GM12878 (cell line): Measurements from ENCODE around the gene HIBCH. TPM values are rescaled to one million over a fixed set of nuclear protein-coding genes. Genes with fewer than 3 reads are reported as not detected.
A peak's percentile ranks its signal among the peaks of the same experiment; 100 is the strongest.

Experiments
- ATAC-seq: fragments of 200-7000 bp; cut with Tn5 transposase; 3 replicates; pipeline ENCODE4 v1.9.1; 2020; ENCODE audit warnings: mild to moderate bottlenecking, moderate library complexity
- BruUV-seq: library from RNA; stranded (reverse); fragments of 400-500 nt; replicated peaks from 2 replicates; lab custom pipeline; 2021; lab: Mats Ljungman, UMichigan
- CTCF ChIA-PET: fragments of 300-600 bp; sonication (Branson Sonifier 250); formaldehyde crosslinking; extraction: SDS; loops from one replicate; lab custom pipeline; 2021; ENCODE audit warnings: inconsistent platforms; lab: Yijun Ruan, JAX
- POLR2A ChIA-PET: fragments of 350-600 bp; formaldehyde crosslinking; extraction: SDS; loops from one replicate; lab custom pipeline; 2021; ENCODE audit warnings: inconsistent platforms; lab: Charles Lee
- RAD21 ChIA-PET: fragments of 300-600 bp; sonication (Branson Sonifier 250); formaldehyde crosslinking; loops from one replicate; lab custom pipeline; 2023; ENCODE audit warnings: antibody characterized with exemption; ENCODE audit not compliant: unreplicated experiment; lab: Charles Lee
- SMC1A ChIA-PET: fragments of 300-600 bp; sonication (Branson Sonifier 250); formaldehyde crosslinking; loops from one replicate; lab custom pipeline; 2023; ENCODE audit not compliant: unreplicated experiment, uncharacterized antibody; lab: Charles Lee
- DNase-seq: peaks from one replicate; pipeline ENCODE4 v3.0.0-alpha.2; 2011; ENCODE audit warnings: low read depth, low spot score
- FAIRE-seq: peaks from 3 replicates; lab custom pipeline; 2011; peaks lifted over from hg19 to GRCh38; lab: Jason Lieb, UNC
- H2AFZ ChIP-seq: 2 replicates; pipeline ENCODE4 v1.6.0; 2011; ENCODE audit warnings: low read depth, low read length, control low read depth; ENCODE audit not compliant: control insufficient read depth
- H3K27ac ChIP-seq: 2 replicates; pipeline ENCODE4 v1.5.1; 2011; ENCODE audit warnings: control low read depth; ENCODE audit not compliant: control insufficient read depth, insufficient read depth
- H3K27me3 ChIP-seq, 2 experiments: replicated peaks in 1 of 2; 2 replicates each; pipeline versions ENCODE4 v1.6.0 to v1.6.1; 2011; ENCODE audit warnings: low read length in 1 of 2; ENCODE audit not compliant: control insufficient read depth in 2 of 2, insufficient read depth in 2 of 2
- H3K36me3 ChIP-seq, 2 experiments: 2 replicates each; pipeline ENCODE4 v1.5.1; 2011; ENCODE audit warnings: low read length in 1 of 2; ENCODE audit not compliant: control insufficient read depth in 2 of 2, insufficient read depth in 2 of 2
- H3K4me1 ChIP-seq: 2 replicates; pipeline ENCODE4 v1.6.1; 2011; ENCODE audit warnings: mild to moderate bottlenecking, low read length, moderate library complexity, mixed read lengths; ENCODE audit not compliant: control insufficient read depth, insufficient read depth
- H3K4me2 ChIP-seq: 2 replicates; pipeline ENCODE4 v1.6.0; 2011; ENCODE audit warnings: control low read depth; ENCODE audit not compliant: control insufficient read depth, insufficient read depth
- H3K4me3 ChIP-seq: fragments of 200-600 bp; sonication (generic); 2 replicates; pipeline ENCODE4 v1.5.1; 2016
- H3K79me2 ChIP-seq: 2 replicates; pipeline ENCODE4 v1.6.0; 2011; ENCODE audit warnings: low read length; ENCODE audit not compliant: control insufficient read depth, insufficient read depth
- H3K9ac ChIP-seq: 2 replicates; pipeline ENCODE4 v1.8.0; 2011; ENCODE audit warnings: low read length, control low read depth, mixed read lengths; ENCODE audit not compliant: control insufficient read depth, insufficient read depth
- H3K9me3 ChIP-seq: replicated peaks from 3 replicates; pipeline ENCODE4 v1.5.1; 2011; ENCODE audit warnings: mild to moderate bottlenecking, low read length; ENCODE audit not compliant: control insufficient read depth, insufficient read depth
- H4K20me1 ChIP-seq: 2 replicates; pipeline ENCODE4 v1.6.0; 2011; ENCODE audit not compliant: control insufficient read depth, insufficient read depth
- CHD1 ChIP-seq: IDR thresholded peaks from 2 replicates; pipeline ENCODE4 v1.6.1; 2012; ENCODE audit warnings: low read depth, low read length, improper control_type of control experiment
- ETV6 ChIP-seq, 2 experiments: fragments of 450-650 bp in 1 of 2; IDR thresholded peaks in 1 of 2; conservative IDR thresholded peaks in 1 of 2; 2 replicates each; pipeline ENCODE4 v1.6.1; 2014; ENCODE audit warnings: antibody characterized with exemption in 1 of 2, borderline replicate concordance in 1 of 2, low read depth in 1 of 2, mild to moderate bottlenecking in 1 of 2, moderate library complexity in 1 of 2
- FOXK2 ChIP-seq: fragments of 450-650 bp; IDR thresholded peaks from 2 replicates; pipeline ENCODE4 v1.6.1; 2017; ENCODE audit warnings: mild to moderate bottlenecking, moderate library complexity
- STAT3 ChIP-seq: IDR thresholded peaks from 2 replicates; pipeline ENCODE4 v1.6.1; 2011; ENCODE audit warnings: low read depth, low read length, improper control_type of control experiment
- WGBS: methylation state at CpG from one replicate; pipeline ENCODE4 v1.1.6; 2016; ENCODE audit warnings: low lambda C conversion rate; ENCODE audit not compliant: insufficient replicate concordance, insufficient coverage; ENCODE audit errors: missing lambda C conversion rate; 5-methylcytosine and 5-hydroxymethylcytosine counted together
- in situ Hi-C: fragments of 300-500 bp; cut with MboI; formaldehyde crosslinking; loops from 9 replicates; pipeline ENCODE4 v1.14.3; 2018; ENCODE audit warnings: mixed read lengths
- intact Hi-C: fragments of 100-400 bp; cut with micrococcal nuclease; formaldehyde crosslinking; loops from one replicate; pipeline ENCODE4 v1.14.2; 2022; ENCODE audit not compliant: unreplicated experiment
- polyA plus RNA-seq, 11 experiments: library from polyadenylated mRNA; depleted of rRNA in 4 of 11; unstranded in 6 of 11; stranded (reverse) in 5 of 11; fragments of >200 nt; fragmentation: Nextera tagmentation in 4 of 11; fragmentation: Illumina TruSeq in 1 of 11; extraction: Ambion mirVana in 4 of 11; extraction: Trizol in 1 of 11; gene quantifications; 1 replicate in 1 of 11; 2 replicates in 10 of 11; pipeline versions ENCODE4 v1.2.1 to v1.2.3, GENCODE V29; 2011 to 2016; ENCODE audit warnings: inconsistent platforms in 2 of 11, missing spikeins in 2 of 11, low read depth in 1 of 11
- total RNA-seq, 4 experiments: library from RNA; depleted of rRNA in 3 of 4; stranded (reverse); fragments of >200 nt in 3 of 4; fragmentation: Illumina TruSeq in 1 of 4; extraction: Trizol in 1 of 4; gene quantifications; 2 replicates each; pipeline versions ENCODE4 v1.2.1 to v1.2.3, GENCODE V29; 2013 to 2021
- TF ChIP-seq, protein P1 (sequence below): fragments of 450-650 bp; conservative IDR thresholded peaks from 2 replicates; pipeline ENCODE4 v1.6.1; 2017; ENCODE audit warnings: mild to moderate bottlenecking, moderate library complexity

HIBCH gene
- total and polyA plus RNA-seq, 10 of the 15 experiments (the other 5 are each of a cell fraction or from before 2014, with no cell fraction given) = 22.3 to 81.0 (median 37.4) TPM

DNA sequence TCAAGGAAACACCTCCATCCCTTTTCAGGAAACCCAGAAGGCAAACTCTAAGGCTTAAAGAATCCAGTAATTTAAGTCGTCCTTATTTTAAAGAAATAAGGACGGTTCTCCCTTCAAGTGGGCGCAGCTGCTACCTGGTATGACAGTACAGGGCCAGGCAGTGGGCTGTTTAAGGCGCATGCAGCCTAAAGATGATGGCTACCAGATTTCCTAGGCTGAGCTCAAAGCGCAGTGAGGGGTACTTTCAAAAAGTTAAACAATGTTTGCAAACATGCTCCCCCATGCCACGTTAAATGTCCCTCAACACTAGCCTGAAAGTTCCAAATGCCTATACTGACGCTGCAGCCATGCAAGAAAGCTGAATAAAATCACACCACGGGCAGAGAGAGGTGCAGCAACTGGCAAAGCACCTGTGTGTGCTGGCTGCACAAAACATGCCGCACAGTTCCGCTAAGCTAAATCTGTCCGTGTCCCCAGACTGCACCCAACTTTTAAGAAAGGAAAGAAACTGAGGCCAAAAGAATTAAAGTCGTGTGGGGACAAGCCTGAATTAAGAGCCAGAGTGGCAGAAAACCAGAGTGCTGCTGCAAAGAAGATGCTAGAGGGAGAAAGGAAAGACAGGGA is 583 bp downstream of the HIBCH start:
- in situ Hi-C loops (no loop called here), intact Hi-C loops (loop anchor here (5.0 kb wide), 2 partner anchors 137 to 537 kb away; partner anchors contain the start of genes ORMDL1 and PMS1)
- Histone ChIP-seq H3K9me3 (no peaks in the 10 kb centered on the region), H2AFZ (peak overlapping the region; percentile 89), H3K4me3 (peak overlapping the region; percentile 77), H3K4me2 (peak overlapping the region; percentile 85), H4K20me1 (no peaks in the 10 kb centered on the region), H3K79me2 (peaks cover 25% of the 10 kb centered on the region), H3K4me1 (peaks cover 9% of the 10 kb centered on the region), H3K36me3 (no peaks in the 10 kb centered on the region), H3K27ac (peak overlapping the region; percentile 76), H3K9ac (peak overlapping the region; percentile 73), H3K27me3 (no peaks in the 10 kb centered on the region)
- no peak for DNase-seq
- SMC1A ChIA-PET = interaction anchor here (1.1 to 4.1 kb wide), 7 partner anchors 12 to 230 kb away, joined by 3 to 16 read pairs (median 5); partner anchors contain the start of gene INPP1
- CTCF ChIA-PET = interaction anchor here (0.7 to 5.2 kb wide), 13 partner anchors 11 to 658 kb away, joined by 3 to 34 read pairs (median 4); a partner anchor contains a TSS
- POLR2A ChIA-PET = interaction anchor here (0.6 to 4.7 kb wide), 7 partner anchors 8 to 233 kb away, joined by 3 to 19 read pairs (median 4); no protein-coding TSS in a partner anchor
- RAD21 ChIA-PET = interaction anchor here (0.8 to 2.0 kb wide), 6 partner anchors 20 to 217 kb away, joined by 3 to 10 read pairs (median 4); partner anchors contain the start of gene INPP1
- no peak for FAIRE-seq
- TF ChIP-seq CHD1 (no peak), ETV6 (conservative IDR thresholded peaks at IDR 0.05 in 1 of 2, IDR thresholded peaks at IDR 0.05 in 1 of 2; ENCODE audit: borderline replicate concordance in 1 of 2, low read depth in 1 of 2) (no peak), STAT3 (no peak), FOXK2 (0 out of 2 replicates have a peak, but pooled peaks have one; percentile 29)
- TF ChIP-seq, protein P1, sequence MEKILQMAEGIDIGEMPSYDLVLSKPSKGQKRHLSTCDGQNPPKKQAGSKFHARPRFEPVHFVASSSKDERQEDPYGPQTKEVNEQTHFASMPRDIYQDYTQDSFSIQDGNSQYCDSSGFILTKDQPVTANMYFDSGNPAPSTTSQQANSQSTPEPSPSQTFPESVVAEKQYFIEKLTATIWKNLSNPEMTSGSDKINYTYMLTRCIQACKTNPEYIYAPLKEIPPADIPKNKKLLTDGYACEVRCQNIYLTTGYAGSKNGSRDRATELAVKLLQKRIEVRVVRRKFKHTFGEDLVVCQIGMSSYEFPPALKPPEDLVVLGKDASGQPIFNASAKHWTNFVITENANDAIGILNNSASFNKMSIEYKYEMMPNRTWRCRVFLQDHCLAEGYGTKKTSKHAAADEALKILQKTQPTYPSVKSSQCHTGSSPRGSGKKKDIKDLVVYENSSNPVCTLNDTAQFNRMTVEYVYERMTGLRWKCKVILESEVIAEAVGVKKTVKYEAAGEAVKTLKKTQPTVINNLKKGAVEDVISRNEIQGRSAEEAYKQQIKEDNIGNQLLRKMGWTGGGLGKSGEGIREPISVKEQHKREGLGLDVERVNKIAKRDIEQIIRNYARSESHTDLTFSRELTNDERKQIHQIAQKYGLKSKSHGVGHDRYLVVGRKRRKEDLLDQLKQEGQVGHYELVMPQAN = peak; percentile 53; the same call in 1 of the 2 replicates
- no TSS peak for BruUV-seq
- WGBS = 15% methylated on average over 12 of the region's 12 CpGs
- ATAC-seq = peak; percentile 63
